ENCODE data around the gene RCN2.

The RCN2 gene

GRCh38 chr15:76988867-76989780 lies 57.6 kb downstream of the RCN2 start:
- Histone ChIP-seq H3K4me1 (no peaks in the 10 kb centered on the region), H3K9me3 (no peaks in the 10 kb centered on the region), H3K4me3 (ENCODE audit: low read depth, low read length) (no peak overlapping the region), H3K36me3 (no peaks in the 10 kb centered on the region), H3K27me3 (no peaks in the 10 kb centered on the region)
- no peak for DNase-seq
- TF ChIP-seq, protein P1, sequence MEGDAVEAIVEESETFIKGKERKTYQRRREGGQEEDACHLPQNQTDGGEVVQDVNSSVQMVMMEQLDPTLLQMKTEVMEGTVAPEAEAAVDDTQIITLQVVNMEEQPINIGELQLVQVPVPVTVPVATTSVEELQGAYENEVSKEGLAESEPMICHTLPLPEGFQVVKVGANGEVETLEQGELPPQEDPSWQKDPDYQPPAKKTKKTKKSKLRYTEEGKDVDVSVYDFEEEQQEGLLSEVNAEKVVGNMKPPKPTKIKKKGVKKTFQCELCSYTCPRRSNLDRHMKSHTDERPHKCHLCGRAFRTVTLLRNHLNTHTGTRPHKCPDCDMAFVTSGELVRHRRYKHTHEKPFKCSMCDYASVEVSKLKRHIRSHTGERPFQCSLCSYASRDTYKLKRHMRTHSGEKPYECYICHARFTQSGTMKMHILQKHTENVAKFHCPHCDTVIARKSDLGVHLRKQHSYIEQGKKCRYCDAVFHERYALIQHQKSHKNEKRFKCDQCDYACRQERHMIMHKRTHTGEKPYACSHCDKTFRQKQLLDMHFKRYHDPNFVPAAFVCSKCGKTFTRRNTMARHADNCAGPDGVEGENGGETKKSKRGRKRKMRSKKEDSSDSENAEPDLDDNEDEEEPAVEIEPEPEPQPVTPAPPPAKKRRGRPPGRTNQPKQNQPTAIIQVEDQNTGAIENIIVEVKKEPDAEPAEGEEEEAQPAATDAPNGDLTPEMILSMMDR (IDR thresholded peaks at IDR 0.05; ENCODE audit: low read depth, low read length): no peak

DNA sequence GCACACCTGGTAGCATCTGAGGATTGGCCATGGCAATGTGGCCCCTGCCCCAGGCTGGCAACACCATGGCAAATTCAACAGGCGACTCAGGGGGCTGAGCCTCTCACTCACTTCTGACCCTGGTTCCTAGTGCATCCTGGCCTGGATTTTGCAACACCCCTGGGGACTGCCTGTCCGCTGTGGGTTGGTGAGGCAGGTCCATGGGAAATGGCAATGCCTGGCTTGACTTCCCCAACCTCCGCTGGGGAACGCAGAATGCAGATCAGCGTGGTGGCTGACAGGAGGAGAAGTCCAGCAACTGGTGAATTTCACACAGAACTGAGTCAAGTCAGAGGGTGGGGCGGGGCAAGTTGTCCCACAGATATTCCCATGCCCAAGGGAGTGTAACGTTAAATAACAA lies 59.5 kb downstream of the RCN2 start:
- Histone ChIP-seq H3K27me3 (no peaks in the 10 kb centered on the region), H3K36me3 (no peaks in the 10 kb centered on the region), H3K4me3 (ENCODE audit: low read depth, low read length) (no peak overlapping the region), H3K9me3 (no peaks in the 10 kb centered on the region), H3K4me1 (peaks cover 9% of the 10 kb centered on the region)
- TF ChIP-seq, protein P1 (IDR thresholded peaks at IDR 0.05; ENCODE audit: low read depth, low read length): no peak
- DNase-seq: no peak

DNA sequence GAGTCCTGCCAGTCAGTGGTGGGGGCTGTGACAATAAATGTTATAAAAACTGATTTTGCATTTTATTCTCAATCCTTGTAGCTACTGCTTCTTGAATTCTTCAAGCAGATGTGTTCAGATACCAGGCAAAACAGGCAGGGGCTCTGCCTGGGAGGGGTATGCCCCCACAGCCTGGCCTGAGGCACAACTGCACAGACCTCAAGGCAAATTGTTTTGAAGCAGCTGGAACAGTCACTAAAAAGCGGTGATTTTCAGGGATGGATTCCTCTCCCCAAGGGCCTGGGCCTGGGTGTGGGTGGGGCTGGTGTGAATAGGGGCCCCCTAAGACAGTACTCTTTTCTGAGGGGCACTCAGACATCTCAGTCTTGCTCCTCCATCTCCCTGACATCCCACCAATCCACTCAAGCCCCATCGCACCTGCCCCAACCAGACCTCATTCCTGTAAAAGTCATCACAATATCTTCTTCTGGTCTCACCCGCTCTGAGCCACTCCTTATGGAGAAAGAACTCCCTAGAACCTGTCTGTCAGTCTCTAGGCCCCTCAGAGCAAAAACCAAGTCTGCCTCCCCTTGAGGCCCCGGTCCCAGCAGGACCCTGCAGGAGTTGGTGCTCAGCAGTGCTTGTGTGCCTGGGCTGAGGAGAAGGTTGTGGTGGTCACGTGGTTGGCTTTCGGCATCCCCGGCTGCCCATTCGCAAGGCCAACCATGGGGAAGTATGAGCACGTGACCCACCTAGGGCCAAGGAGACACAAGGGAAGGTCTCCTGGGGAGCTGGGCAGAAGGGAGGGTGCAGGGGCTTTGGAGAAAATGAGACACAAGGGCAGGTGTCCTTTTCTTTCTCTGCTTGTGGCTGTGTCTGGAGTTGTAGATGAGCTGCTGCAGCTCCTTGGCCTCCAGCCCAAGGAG lies 60.4 kb downstream of the RCN2 start:
- Histone ChIP-seq H3K4me3 (ENCODE audit: low read depth, low read length) (no peak overlapping the region), H3K4me1 (peaks cover 17% of the 10 kb centered on the region), H3K9me3 (no peaks in the 10 kb centered on the region), H3K27me3 (no peaks in the 10 kb centered on the region), H3K36me3 (no peaks in the 10 kb centered on the region)
- TF ChIP-seq, protein P1 (IDR thresholded peaks at IDR 0.05; ENCODE audit: low read depth, low read length): no peak
- DNase-seq: no peak

- DNase-seq: no peak
- no peak overlapping the region for H3K4me3 ChIP-seq (ENCODE audit: low read depth, low read length)
- no peaks in the 10 kb centered on the region for H3K36me3 ChIP-seq
- no peaks in the 10 kb centered on the region for H3K27me3 ChIP-seq
- H3K4me1 ChIP-seq: peaks cover 30% of the 10 kb centered on the region
- no peaks in the 10 kb centered on the region for H3K9me3 ChIP-seq
- TF ChIP-seq, protein P1 (IDR thresholded peaks at IDR 0.05; ENCODE audit: low read depth, low read length): no peak
Observed at GRCh38 chr15:76993114-76993725, 61.7 kb downstream of the RCN2 start.

DNA sequence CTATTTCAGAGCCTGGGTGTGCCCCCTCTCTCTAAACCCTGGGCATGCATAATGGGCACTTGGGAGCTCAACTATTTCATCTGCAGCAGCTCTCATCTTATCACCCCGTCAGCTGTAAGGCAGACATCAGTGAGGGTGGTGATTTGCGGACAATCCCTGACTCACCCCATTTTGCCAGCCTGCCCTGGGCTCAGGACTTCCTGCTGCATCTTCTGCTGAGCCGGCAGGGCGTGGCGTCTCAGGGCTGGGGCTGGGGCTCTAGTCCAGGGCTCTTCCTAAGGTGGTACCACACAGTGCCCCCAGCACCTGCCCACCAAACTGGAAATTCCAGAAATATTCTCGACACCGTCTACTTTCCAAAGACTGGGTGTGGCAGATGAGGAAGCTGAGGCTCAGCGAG lies 62.5 kb downstream of the RCN2 start:
- no peak for DNase-seq
- H3K27me3 ChIP-seq: no peaks in the 10 kb centered on the region
- no peak overlapping the region for H3K4me3 ChIP-seq (ENCODE audit: low read depth, low read length)
- TF ChIP-seq, protein P1 (IDR thresholded peaks at IDR 0.05; ENCODE audit: low read depth, low read length): no peak
- H3K9me3 ChIP-seq: no peaks in the 10 kb centered on the region
- no peaks in the 10 kb centered on the region for H3K36me3 ChIP-seq
- peaks cover 37% of the 10 kb centered on the region for H3K4me1 ChIP-seq

All from BE2C (cell line).